Measurements from ENCODE around the gene MTR. TPM values are rescaled to one million over a fixed set of nuclear protein-coding genes. Genes with fewer than 3 reads are reported as not detected.
A peak's percentile ranks its signal among the peaks of the same experiment; 100 is the strongest.

The MTR gene
- total RNA-seq, 2 experiments from 2014 or later: 35.2 to 37.0 TPM

GRCh38 chr1:236786453-236786852 lies 8.6 kb upstream of the MTR start:
- H3K9me3 Mint-ChIP-seq: no peaks in the 10 kb centered on the region
- intact Hi-C loops (cut with DNase I, micrococcal nuclease): no loop called here

GRCh38 chr1:236794585-236795034 lies 482 bp upstream of the MTR start:
- Mint-ChIP-seq H3K9me3 (no peaks in the 10 kb centered on the region), H3K4me1 (ENCODE audit: low read depth) (peaks cover 42% of the 10 kb centered on the region), H3K27me3 (peaks cover 9% of the 10 kb centered on the region), H3K36me3 (ENCODE audit: low read depth) (peaks cover 19% of the 10 kb centered on the region), H3K4me3 (peak overlapping the region; percentile 92), H3K27ac (peak overlapping the region; percentile 97)
- ATAC-seq (ENCODE audit: poor library complexity) (peak; percentile 40), DNase-seq (peak in 1 of 14 experiments; percentile 7)
- POLR2A ChIA-PET: interaction anchor here (0.6 to 2.0 kb wide), 17 partner anchors 8 to 1634 kb away, joined by 3 to 16 read pairs (median 5); partner anchors contain the start of genes B3GALNT2, HEATR1 and RBM34
- peak overlapping the region; percentile 88 to 99 for H3K27ac ChIP-seq (ENCODE audit: low read depth in 1 of 2, low read length in 2 of 2)
- peaks cover 23% of the 10 kb centered on the region for H3K4me1 ChIP-seq (ENCODE audit: insufficient read depth, low read length)
- no peaks in the 10 kb centered on the region for H3K36me3 ChIP-seq (ENCODE audit: insufficient read depth, low read length)
- no peaks in the 10 kb centered on the region for H3K9me3 ChIP-seq (ENCODE audit: control insufficient read depth in 1 of 2, insufficient read depth in 1 of 2, low read length in 2 of 2)
- peaks cover 0 to 4% of the 10 kb centered on the region in 2 experiments for H3K27me3 ChIP-seq (ENCODE audit: control insufficient read depth in 1 of 2, insufficient read depth in 2 of 2, low read length in 2 of 2)
- peak overlapping the region; percentile 89 for H3K4me3 ChIP-seq (ENCODE audit: low read length)
- intact Hi-C loops (cut with DNase I, micrococcal nuclease): loop anchor here in 1 of 2 experiments (2.0 to 10.0 kb wide), 5 partner anchors 187 to 1280 kb away; partner anchors contain the start of genes ERO1B, LGALS8 and LYST
- CTCF ChIA-PET: interaction anchor here (1.5 to 1.6 kb wide), 2 partner anchors 35 to 510 kb away, joined by 4 to 5 read pairs; no protein-coding TSS in a partner anchor
- no peak for TF ChIP-seq CTCF (IDR thresholded peaks at IDR 0.05)

More at GRCh38 chr1:236786453-236786852, 8.6 kb upstream of the MTR start:
- no peak for DNase-seq
- Mint-ChIP-seq H3K27me3 (peaks cover 5% of the 10 kb centered on the region), H3K36me3 (ENCODE audit: low read depth) (no peaks in the 10 kb centered on the region), H3K27ac (no peak overlapping the region), H3K4me3 (no peak overlapping the region), H3K4me1 (ENCODE audit: low read depth) (no peaks in the 10 kb centered on the region)
- Histone ChIP-seq H3K27me3 (ENCODE audit: control insufficient read depth in 1 of 2, insufficient read depth in 2 of 2, low read length in 2 of 2) (peaks cover 0 to 3% of the 10 kb centered on the region in 2 experiments), H3K9me3 (ENCODE audit: control insufficient read depth in 1 of 2, insufficient read depth in 1 of 2, low read length in 2 of 2) (peaks cover 0 to 16% of the 10 kb centered on the region in 2 experiments), H3K36me3 (ENCODE audit: insufficient read depth, low read length) (no peaks in the 10 kb centered on the region), H3K27ac (ENCODE audit: low read depth in 1 of 2, low read length in 2 of 2) (no peak overlapping the region), H3K4me1 (ENCODE audit: insufficient read depth, low read length) (no peaks in the 10 kb centered on the region), H3K4me3 (ENCODE audit: low read length) (no peak overlapping the region)
- no peak for ATAC-seq (ENCODE audit: poor library complexity)
- ChIA-PET CTCF (no interaction called here), POLR2A (interaction anchor here (0.7 to 1.7 kb wide), 2 partner anchors 8 to 89 kb away, joined by 3 to 7 read pairs; partner anchors contain the start of gene MTR)
- no peak for TF ChIP-seq CTCF (IDR thresholded peaks at IDR 0.05)

GRCh38 chr1:236795757-236796667 lies 920 bp downstream of the MTR start:
- CTCF ChIA-PET: interaction anchor here (1.6 kb wide), 1 partner anchor 36 kb away, joined by 5 read pairs; no protein-coding TSS in a partner anchor
- TF ChIP-seq CTCF (IDR thresholded peaks at IDR 0.05): no peak
- H3K9me3 Mint-ChIP-seq: no peaks in the 10 kb centered on the region

More at GRCh38 chr1:236795757-236796667, 920 bp downstream of the MTR start:
- ATAC-seq (ENCODE audit: poor library complexity) (peak; percentile 28), DNase-seq (peak in 5 of 14 experiments; percentile 55 to 91 (median 66))
- peaks cover 8% of the 10 kb centered on the region for H3K27me3 Mint-ChIP-seq
- H3K36me3 Mint-ChIP-seq (ENCODE audit: low read depth): peaks cover 27% of the 10 kb centered on the region
- POLR2A ChIA-PET: interaction anchor here (0.6 to 2.0 kb wide), 9 partner anchors 10 to 1291 kb away, joined by 3 to 6 read pairs (median 3); partner anchors contain the start of gene ERO1B
- intact Hi-C loops (cut with DNase I, micrococcal nuclease): loop anchor here in 1 of 2 experiments (2.0 to 10.0 kb wide), 4 partner anchors 274 to 1281 kb away; partner anchors contain the start of genes ERO1B, LGALS8 and LYST
- peak overlapping the region; percentile 97 for H3K27ac Mint-ChIP-seq
- peak overlapping the region; percentile 92 for H3K4me3 Mint-ChIP-seq
- H3K4me3 ChIP-seq (ENCODE audit: low read length): peak overlapping the region; percentile 89
- peaks cover 54% of the 10 kb centered on the region for H3K4me1 Mint-ChIP-seq (ENCODE audit: low read depth)
- no peaks in the 10 kb centered on the region for H3K9me3 ChIP-seq (ENCODE audit: control insufficient read depth in 1 of 2, insufficient read depth in 1 of 2, low read length in 2 of 2)
- H3K27ac ChIP-seq (ENCODE audit: low read depth in 1 of 2, low read length in 2 of 2): peak overlapping the region; percentile 88 to 99
- H3K27me3 ChIP-seq (ENCODE audit: control insufficient read depth in 1 of 2, insufficient read depth in 2 of 2, low read length in 2 of 2): peaks cover 0 to 4% of the 10 kb centered on the region in 2 experiments
- peaks cover 23% of the 10 kb centered on the region for H3K4me1 ChIP-seq (ENCODE audit: insufficient read depth, low read length)
- H3K36me3 ChIP-seq (ENCODE audit: insufficient read depth, low read length): peaks cover 6% of the 10 kb centered on the region

Measured in CD4-positive, alpha-beta T cell (primary cell).